HG02938 (cell line): ENCODE results near the gene KHDRBS1.
"Not testable (repeated sequence)": the region's sequence is repeated elsewhere in the genome, so short reads cannot be mapped to it uniquely, and the experiment has no call there.

Source experiments
- ATAC-seq: cut with Tn5 transposase; IDR thresholded peaks from one replicate; pipeline ENCODE4 v1.9.1; 2021; ENCODE audit warnings: mild to moderate bottlenecking, moderate library complexity; ENCODE audit not compliant: unreplicated experiment

KHDRBS1 gene

GRCh38 chr1:32062867-32063230 is 49.2 kb downstream of the KHDRBS1 start:
- ATAC-seq: no peak

GRCh38 chr1:32063261-32063681 is 49.6 kb downstream of the KHDRBS1 start:
- no peak for ATAC-seq

GRCh38 chr1:32065613-32066488 is 52.2 kb downstream of the KHDRBS1 start:
- not testable (repeated sequence) for ATAC-seq

- ATAC-seq: no peak
These were observed 52.8 kb downstream of the KHDRBS1 start for GRCh38 chr1:32066489-32066873.

GRCh38 chr1:32068957-32069588 is 55.4 kb downstream of the KHDRBS1 start:
- no peak for ATAC-seq

GRCh38 chr1:32071758-32072621 is 58.3 kb downstream of the KHDRBS1 start:
- ATAC-seq: no peak

GRCh38 chr1:32072622-32073298 is 59.1 kb downstream of the KHDRBS1 start, which contains the start of gene TMEM39B:
Gene TMEM39B (plus strand): TSS chr1:32072939. CDS start chr1:32073048, 109 bp downstream.
- peak; percentile 73 for ATAC-seq

- ATAC-seq: no peak
These were observed 59.9 kb downstream of the KHDRBS1 start for GRCh38 chr1:32073299-32074229.

GRCh38 chr1:32074841-32075240 is 61.2 kb downstream of the KHDRBS1 start:
- ATAC-seq: no peak

- no peak for ATAC-seq
These were observed 63.8 kb downstream of the KHDRBS1 start for GRCh38 chr1:32077451-32077850.

- ATAC-seq: no peak
These were observed 68.4 kb downstream of the KHDRBS1 start for GRCh38 chr1:32082022-32082421.

- not testable (repeated sequence) for ATAC-seq
These were observed 72.7 kb downstream of the KHDRBS1 start for GRCh38 chr1:32086381-32086780.

GRCh38 chr1:32091176-32091575 is 77.5 kb downstream of the KHDRBS1 start:
- ATAC-seq: no peak

GRCh38 chr1:32091591-32091990 is 77.9 kb downstream of the KHDRBS1 start:
- ATAC-seq: no peak
